Fibroblast of lung (primary cell): ENCODE results near the gene MAGT1.

ENCODE experiments used
- CTCF ChIP-seq, 2 donors: IDR thresholded peaks in 1 of 2; conservative IDR thresholded peaks in 1 of 2; 1 replicate in 1 of 2; 2 replicates in 1 of 2; pipeline ENCODE4 v1.5.1; 2011 to 2012; ENCODE audit warnings: low read length in 2 of 2, control low read depth in 1 of 2, inconsistent platforms in 1 of 2, low read depth in 1 of 2, mild to moderate bottlenecking in 1 of 2
- EZH2 ChIP-seq: IDR thresholded peaks from 2 replicates; pipeline ENCODE4 v1.5.1; 2012; ENCODE audit warnings: low read length, control low read depth, mild to moderate bottlenecking; ENCODE audit errors: missing control alignments

- TF ChIP-seq CTCF (conservative IDR thresholded peaks at IDR 0.05 in 1 of 2, IDR thresholded peaks at IDR 0.05 in 1 of 2; ENCODE audit: low read depth in 1 of 2, low read length in 2 of 2) (no peak), EZH2 (no peak)
These were observed 5.5 kb upstream of the MAGT1 start for GRCh38 chrX:77900688-77901087.
